ENCODE measurements around the gene UFC1. TPM values are rescaled to one million over a fixed set of nuclear protein-coding genes. Genes with fewer than 3 reads are reported as not detected.
A peak's percentile ranks its signal among the peaks of the same experiment; 100 is the strongest.

UFC1 gene
- polyA plus RNA-seq, 1 experiment = 89.4 TPM

DNA sequence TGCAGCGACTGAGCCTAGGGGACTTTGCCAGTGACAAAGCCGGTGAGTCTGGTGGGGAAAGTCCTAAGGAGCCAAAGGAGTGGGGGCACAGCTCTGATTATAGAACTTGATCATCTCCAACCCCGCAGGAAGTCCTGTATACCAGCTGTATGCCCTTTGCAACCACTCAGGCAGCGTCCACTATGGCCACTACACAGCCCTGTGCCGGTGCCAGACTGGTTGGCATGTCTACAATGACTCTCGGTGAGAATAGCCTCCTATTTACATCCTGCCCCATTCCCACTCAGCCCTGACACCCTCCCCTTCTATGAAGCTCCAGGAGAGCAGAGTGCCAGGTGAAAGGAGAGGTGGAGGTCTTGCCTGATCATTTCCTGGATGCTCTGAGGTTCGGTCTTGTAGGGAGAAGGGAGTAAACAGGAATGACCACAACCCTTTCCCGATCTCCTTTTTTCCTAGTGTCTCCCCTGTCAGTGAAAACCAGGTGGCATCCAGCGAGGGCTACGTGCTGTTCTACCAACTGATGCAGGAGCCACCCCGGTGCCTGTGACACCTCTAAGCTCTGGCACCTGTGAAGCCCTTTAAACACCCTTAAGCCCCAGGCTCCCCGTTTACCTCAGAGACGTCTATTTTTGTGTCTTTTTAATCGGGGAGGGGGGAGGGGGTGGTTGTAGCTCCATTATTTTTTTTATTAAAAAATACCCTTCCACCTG is 11.3 kb downstream of the UFC1 start:
- Histone ChIP-seq H3K27me3 (ENCODE audit: control insufficient read depth, insufficient read depth, low read length) (no peaks in the 10 kb centered on the region), H3K4me3 (ENCODE audit: low read depth, low read length) (peak overlapping the region; percentile 81), H3K36me3 (ENCODE audit: control insufficient read depth, insufficient read depth, low read length) (peaks cover 9% of the 10 kb centered on the region)
- POLR2A ChIA-PET = no interaction called here
- CTCF ChIA-PET = interaction anchor here (0.6 to 2.1 kb wide), 13 partner anchors 8 to 217 kb away, joined by 3 to 10 read pairs (median 4); partner anchors contain the start of genes CFAP126, NIT1, PFDN2 and TOMM40L
- DNase-seq (ENCODE audit: low read depth) = no peak
- no peak for TF ChIP-seq CTCF (IDR thresholded peaks at IDR 0.05; ENCODE audit: insufficient read depth, low read depth, low read length)

GRCh38 chr1:161165742-161166668 is 12.2 kb downstream of the UFC1 start, which contains the start of gene PPOX:
Gene PPOX, plus strand, starts transcription at chr1:161166426. Its CDS starts 422 bp downstream, at chr1:161166848.
- Histone ChIP-seq H3K27me3 (ENCODE audit: control insufficient read depth, insufficient read depth, low read length) (no peaks in the 10 kb centered on the region), H3K36me3 (ENCODE audit: control insufficient read depth, insufficient read depth, low read length) (peaks cover 14% of the 10 kb centered on the region), H3K4me3 (ENCODE audit: low read depth, low read length) (peak within 1 kb of the TSS; percentile 81)
- DNase-seq (ENCODE audit: low read depth) = peak; percentile 95
- POLR2A ChIA-PET = interaction anchor here (1.0 kb wide), 2 partner anchors 10 to 13 kb away, joined by 3 to 8 read pairs; no protein-coding TSS in a partner anchor
- CTCF ChIA-PET = interaction anchor here (0.6 to 2.1 kb wide), 18 partner anchors 9 to 223 kb away, joined by 3 to 10 read pairs (median 4); partner anchors contain the start of genes B4GALT3, CFAP126, DEDD and TOMM40L
- peak; percentile 59 for TF ChIP-seq CTCF (IDR thresholded peaks at IDR 0.05; ENCODE audit: insufficient read depth, low read depth, low read length)

DNA sequence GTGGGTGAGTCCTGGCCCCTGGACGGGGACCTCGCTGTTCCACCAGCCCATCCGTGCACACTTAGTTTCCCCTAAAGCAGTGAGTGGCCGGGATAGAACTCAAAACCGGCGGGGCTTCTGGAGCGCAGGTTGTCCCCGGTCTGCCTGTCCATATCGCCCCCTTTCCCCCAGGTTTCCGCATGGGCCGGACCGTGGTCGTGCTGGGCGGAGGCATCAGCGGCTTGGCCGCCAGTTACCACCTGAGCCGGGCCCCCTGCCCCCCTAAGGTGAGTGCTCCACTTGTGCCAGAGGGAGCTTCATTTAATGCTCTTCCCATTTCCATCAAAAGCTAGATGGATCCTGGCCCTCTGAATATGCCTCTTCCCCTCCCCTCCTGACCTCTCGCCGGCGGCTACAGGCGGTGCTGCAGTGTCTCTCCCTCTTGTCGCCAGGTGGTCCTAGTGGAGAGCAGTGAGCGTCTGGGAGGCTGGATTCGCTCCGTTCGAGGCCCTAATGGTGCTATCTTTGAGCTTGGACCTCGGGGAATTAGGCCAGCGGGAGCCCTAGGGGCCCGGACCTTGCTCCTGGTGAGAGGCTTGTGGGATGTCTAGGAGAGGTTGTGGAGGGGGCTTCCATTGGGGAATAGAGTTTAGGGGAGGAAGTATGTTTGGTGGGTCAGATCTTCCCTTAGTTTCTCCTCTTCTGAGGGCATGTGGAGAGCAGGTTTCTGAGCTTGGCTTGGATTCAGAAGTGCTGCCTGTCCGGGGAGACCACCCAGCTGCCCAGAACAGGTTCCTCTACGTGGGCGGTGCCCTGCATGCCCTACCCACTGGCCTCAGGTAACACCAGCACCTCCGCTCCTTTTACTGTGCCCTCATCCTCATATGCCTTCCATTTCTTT is 13.1 kb downstream of the UFC1 start:
- no peaks in the 10 kb centered on the region for H3K27me3 ChIP-seq (ENCODE audit: control insufficient read depth, insufficient read depth, low read length)
- TF ChIP-seq CTCF (IDR thresholded peaks at IDR 0.05; ENCODE audit: insufficient read depth, low read depth, low read length) = no peak
- peak overlapping the region; percentile 81 for H3K4me3 ChIP-seq (ENCODE audit: low read depth, low read length)
- no peak for DNase-seq (ENCODE audit: low read depth)
- H3K36me3 ChIP-seq (ENCODE audit: control insufficient read depth, insufficient read depth, low read length) = peaks cover 18% of the 10 kb centered on the region
- ChIA-PET POLR2A (interaction anchor here (1.0 kb wide), 2 partner anchors 11 to 14 kb away, joined by 3 to 8 read pairs; no protein-coding TSS in a partner anchor), CTCF (interaction anchor here (0.9 to 2.1 kb wide), 10 partner anchors 10 to 216 kb away, joined by 3 to 10 read pairs (median 4); partner anchors contain the start of genes B4GALT3, DEDD and TOMM40L)

DNA sequence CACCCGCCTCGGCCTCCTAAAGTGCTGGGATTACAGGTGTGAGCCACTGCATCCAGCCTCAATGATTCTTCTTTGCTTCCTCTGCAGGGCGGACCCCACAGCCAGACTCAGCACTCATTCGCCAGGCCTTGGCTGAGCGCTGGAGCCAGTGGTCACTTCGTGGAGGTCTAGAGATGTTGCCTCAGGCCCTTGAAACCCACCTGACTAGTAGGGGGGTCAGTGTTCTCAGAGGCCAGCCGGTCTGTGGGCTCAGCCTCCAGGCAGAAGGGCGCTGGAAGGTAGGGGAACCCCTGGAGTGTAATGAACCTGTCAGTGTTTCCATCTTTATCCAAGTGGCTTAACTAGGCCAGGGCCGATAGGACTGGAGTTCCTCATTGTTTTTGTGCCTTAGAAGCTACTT is 15.1 kb downstream of the UFC1 start:
- peaks cover 18% of the 10 kb centered on the region for H3K36me3 ChIP-seq (ENCODE audit: control insufficient read depth, insufficient read depth, low read length)
- no peaks in the 10 kb centered on the region for H3K27me3 ChIP-seq (ENCODE audit: control insufficient read depth, insufficient read depth, low read length)
- POLR2A ChIA-PET = no interaction called here
- DNase-seq (ENCODE audit: low read depth) = no peak
- no peak for TF ChIP-seq CTCF (IDR thresholded peaks at IDR 0.05; ENCODE audit: insufficient read depth, low read depth, low read length)
- no peak overlapping the region for H3K4me3 ChIP-seq (ENCODE audit: low read depth, low read length)
- CTCF ChIA-PET = interaction anchor here (1.1 kb wide), 1 partner anchor 11 kb away, joined by 3 read pairs; no protein-coding TSS in a partner anchor

Data from BJ (cell line).